ENCODE measurements around the gene SOX18.

- TF ChIP-seq EP300 (IDR thresholded peaks at IDR 0.05), result no peak
- TF ChIP-seq CTCF (IDR thresholded peaks at IDR 0.05), result no peak
Measured at GRCh38 chr20:64041040-64041780, 8.2 kb downstream of the SOX18 start.

All from upper lobe of left lung (tissue), 4 donors.